GM12878 (cell line): ENCODE results near the gene MAP1LC3A. TPM values are rescaled to one million over a fixed set of nuclear protein-coding genes. Genes with fewer than 3 reads are reported as not detected.

Experiments
- ATAC-seq: fragments of 200-7000 bp; cut with Tn5 transposase; 3 replicates; pipeline ENCODE4 v1.9.1; 2020; ENCODE audit warnings: mild to moderate bottlenecking, moderate library complexity
- BruUV-seq: library from RNA; stranded (reverse); fragments of 400-500 nt; replicated peaks from 2 replicates; lab custom pipeline; 2021; lab: Mats Ljungman, UMichigan
- CTCF ChIA-PET: fragments of 300-600 bp; sonication (Branson Sonifier 250); formaldehyde crosslinking; extraction: SDS; loops from one replicate; lab custom pipeline; 2021; ENCODE audit warnings: inconsistent platforms; lab: Yijun Ruan, JAX
- POLR2A ChIA-PET: fragments of 350-600 bp; formaldehyde crosslinking; extraction: SDS; loops from one replicate; lab custom pipeline; 2021; ENCODE audit warnings: inconsistent platforms; lab: Charles Lee
- RAD21 ChIA-PET: fragments of 300-600 bp; sonication (Branson Sonifier 250); formaldehyde crosslinking; loops from one replicate; lab custom pipeline; 2023; ENCODE audit warnings: antibody characterized with exemption; ENCODE audit not compliant: unreplicated experiment; lab: Charles Lee
- SMC1A ChIA-PET: fragments of 300-600 bp; sonication (Branson Sonifier 250); formaldehyde crosslinking; loops from one replicate; lab custom pipeline; 2023; ENCODE audit not compliant: unreplicated experiment, uncharacterized antibody; lab: Charles Lee
- DNase-seq: peaks from one replicate; pipeline ENCODE4 v3.0.0-alpha.2; 2011; ENCODE audit warnings: low read depth, low spot score
- FAIRE-seq: peaks from 3 replicates; lab custom pipeline; 2011; peaks lifted over from hg19 to GRCh38; lab: Jason Lieb, UNC
- H2AFZ ChIP-seq: 2 replicates; pipeline ENCODE4 v1.6.0; 2011; ENCODE audit warnings: low read depth, low read length, control low read depth; ENCODE audit not compliant: control insufficient read depth
- H3K27ac ChIP-seq: 2 replicates; pipeline ENCODE4 v1.5.1; 2011; ENCODE audit warnings: control low read depth; ENCODE audit not compliant: control insufficient read depth, insufficient read depth
- H3K27me3 ChIP-seq, 2 experiments: replicated peaks in 1 of 2; 2 replicates each; pipeline versions ENCODE4 v1.6.0 to v1.6.1; 2011; ENCODE audit warnings: low read length in 1 of 2; ENCODE audit not compliant: control insufficient read depth in 2 of 2, insufficient read depth in 2 of 2
- H3K36me3 ChIP-seq, 2 experiments: 2 replicates each; pipeline ENCODE4 v1.5.1; 2011; ENCODE audit warnings: low read length in 1 of 2; ENCODE audit not compliant: control insufficient read depth in 2 of 2, insufficient read depth in 2 of 2
- H3K4me1 ChIP-seq: 2 replicates; pipeline ENCODE4 v1.6.1; 2011; ENCODE audit warnings: mild to moderate bottlenecking, low read length, moderate library complexity, mixed read lengths; ENCODE audit not compliant: control insufficient read depth, insufficient read depth
- H3K4me2 ChIP-seq: 2 replicates; pipeline ENCODE4 v1.6.0; 2011; ENCODE audit warnings: control low read depth; ENCODE audit not compliant: control insufficient read depth, insufficient read depth
- H3K4me3 ChIP-seq: fragments of 200-600 bp; sonication (generic); 2 replicates; pipeline ENCODE4 v1.5.1; 2016
- H3K79me2 ChIP-seq: 2 replicates; pipeline ENCODE4 v1.6.0; 2011; ENCODE audit warnings: low read length; ENCODE audit not compliant: control insufficient read depth, insufficient read depth
- H3K9ac ChIP-seq: 2 replicates; pipeline ENCODE4 v1.8.0; 2011; ENCODE audit warnings: low read length, control low read depth, mixed read lengths; ENCODE audit not compliant: control insufficient read depth, insufficient read depth
- H3K9me3 ChIP-seq: replicated peaks from 3 replicates; pipeline ENCODE4 v1.5.1; 2011; ENCODE audit warnings: mild to moderate bottlenecking, low read length; ENCODE audit not compliant: control insufficient read depth, insufficient read depth
- H4K20me1 ChIP-seq: 2 replicates; pipeline ENCODE4 v1.6.0; 2011; ENCODE audit not compliant: control insufficient read depth, insufficient read depth
- ASH2L ChIP-seq: fragments of 300-600, 200-600 bp; sonication (generic); IDR thresholded peaks from 2 replicates; pipeline ENCODE4 v1.6.1; 2017; ENCODE audit warnings: low read depth, mild to moderate bottlenecking, borderline replicate concordance
- CBFB ChIP-seq: IDR thresholded peaks from 2 replicates; pipeline ENCODE4 v1.6.1; 2016; ENCODE audit warnings: antibody characterized with exemption, low read depth
- CREB1 ChIP-seq: IDR thresholded peaks from 2 replicates; pipeline ENCODE4 v1.6.1; 2012; ENCODE audit warnings: low read depth, mild to moderate bottlenecking, inconsistent platforms
- EGR1 ChIP-seq, 2 experiments: IDR thresholded peaks; 1 replicate in 1 of 2; 2 replicates in 1 of 2; pipeline ENCODE4 v1.6.1; 2011 to 2012; ENCODE audit warnings: low read depth in 2 of 2, low read length in 2 of 2, borderline replicate concordance in 1 of 2, mild to moderate bottlenecking in 1 of 2, moderate library complexity in 1 of 2
- HDGF ChIP-seq: fragments of 450-650 bp; IDR thresholded peaks from 2 replicates; pipeline ENCODE4 v1.6.1; 2016; ENCODE audit warnings: antibody characterized with exemption
- JUNB ChIP-seq: IDR thresholded peaks from 2 replicates; pipeline ENCODE4 v1.6.1; 2016; ENCODE audit warnings: antibody characterized with exemption, mild to moderate bottlenecking
- KDM1A ChIP-seq: fragments of 200-600 bp; sonication (generic); IDR thresholded peaks from 2 replicates; pipeline ENCODE4 v1.6.1; 2016; ENCODE audit warnings: borderline replicate concordance
- LARP7 ChIP-seq: fragments of 450-650 bp; IDR thresholded peaks from 2 replicates; pipeline ENCODE4 v1.6.1; 2017; ENCODE audit warnings: mild to moderate bottlenecking
- NR2C1 ChIP-seq: fragments of 450-650 bp; IDR thresholded peaks from 2 replicates; pipeline ENCODE4 v1.6.1; 2017; ENCODE audit warnings: antibody characterized with exemption, mild to moderate bottlenecking, moderate library complexity
- NR2F1 ChIP-seq: fragments of 450-650 bp; conservative IDR thresholded peaks from 2 replicates; pipeline ENCODE4 v1.6.1; 2017; ENCODE audit warnings: mild to moderate bottlenecking
- PML ChIP-seq: IDR thresholded peaks from 2 replicates; pipeline ENCODE4 v1.6.1; 2012; ENCODE audit warnings: low read length, inconsistent platforms
- SMAD1 ChIP-seq: fragments of 450-650 bp; IDR thresholded peaks from 2 replicates; pipeline ENCODE4 v1.6.1; 2018; ENCODE audit warnings: mild to moderate bottlenecking, low read depth; ENCODE audit not compliant: partially characterized antibody
- WRNIP1 ChIP-seq: IDR thresholded peaks from 2 replicates; pipeline ENCODE4 v1.6.1; 2011; ENCODE audit warnings: low read depth, low read length, improper control_type of control experiment, borderline replicate concordance
- ZNF384 ChIP-seq: IDR thresholded peaks from 2 replicates; pipeline ENCODE4 v1.6.1; 2012; ENCODE audit warnings: low read depth, mild to moderate bottlenecking, low read length, improper control_type of control experiment, borderline replicate concordance
- WGBS: methylation state at CpG from one replicate; pipeline ENCODE4 v1.1.6; 2016; ENCODE audit warnings: low lambda C conversion rate; ENCODE audit not compliant: insufficient replicate concordance, insufficient coverage; ENCODE audit errors: missing lambda C conversion rate; 5-methylcytosine and 5-hydroxymethylcytosine counted together
- in situ Hi-C: fragments of 300-500 bp; cut with MboI; formaldehyde crosslinking; loops from 9 replicates; pipeline ENCODE4 v1.14.3; 2018; ENCODE audit warnings: mixed read lengths
- intact Hi-C: fragments of 100-400 bp; cut with micrococcal nuclease; formaldehyde crosslinking; loops from one replicate; pipeline ENCODE4 v1.14.2; 2022; ENCODE audit not compliant: unreplicated experiment
- polyA plus RNA-seq, 11 experiments: library from polyadenylated mRNA; depleted of rRNA in 4 of 11; unstranded in 6 of 11; stranded (reverse) in 5 of 11; fragments of >200 nt; fragmentation: Nextera tagmentation in 4 of 11; fragmentation: Illumina TruSeq in 1 of 11; extraction: Ambion mirVana in 4 of 11; extraction: Trizol in 1 of 11; gene quantifications; 1 replicate in 1 of 11; 2 replicates in 10 of 11; pipeline versions ENCODE4 v1.2.1 to v1.2.3, GENCODE V29; 2011 to 2016; ENCODE audit warnings: inconsistent platforms in 2 of 11, missing spikeins in 2 of 11, low read depth in 1 of 11
- total RNA-seq, 4 experiments: library from RNA; depleted of rRNA in 3 of 4; stranded (reverse); fragments of >200 nt in 3 of 4; fragmentation: Illumina TruSeq in 1 of 4; extraction: Trizol in 1 of 4; gene quantifications; 2 replicates each; pipeline versions ENCODE4 v1.2.1 to v1.2.3, GENCODE V29; 2013 to 2021
- TF ChIP-seq, protein P1 (sequence below): fragments of 450-650 bp; IDR thresholded peaks from 2 replicates; pipeline ENCODE4 v1.6.1; 2018; ENCODE audit warnings: borderline replicate concordance, mild to moderate bottlenecking; ENCODE audit not compliant: partially characterized antibody
- TF ChIP-seq, protein P2 (sequence below): fragments of 150-350 bp; IDR thresholded peaks from 2 replicates; pipeline ENCODE4 v1.6.1; 2016; ENCODE audit warnings: low read depth, low read length
- TF ChIP-seq, protein P3 (sequence below): fragments of 450-650 bp; IDR thresholded peaks from 2 replicates; pipeline ENCODE4 v1.6.1; 2017; ENCODE audit warnings: mild to moderate bottlenecking, low read depth, inconsistent platforms; ENCODE audit not compliant: poor library complexity, severe bottlenecking

The MAP1LC3A gene
- total and polyA plus RNA-seq, 10 of the 15 experiments (the other 5 are each of a cell fraction or from before 2014, with no cell fraction given) = 0.27 to 1.2 (median 0.39) TPM; not detected in 4

DNA sequence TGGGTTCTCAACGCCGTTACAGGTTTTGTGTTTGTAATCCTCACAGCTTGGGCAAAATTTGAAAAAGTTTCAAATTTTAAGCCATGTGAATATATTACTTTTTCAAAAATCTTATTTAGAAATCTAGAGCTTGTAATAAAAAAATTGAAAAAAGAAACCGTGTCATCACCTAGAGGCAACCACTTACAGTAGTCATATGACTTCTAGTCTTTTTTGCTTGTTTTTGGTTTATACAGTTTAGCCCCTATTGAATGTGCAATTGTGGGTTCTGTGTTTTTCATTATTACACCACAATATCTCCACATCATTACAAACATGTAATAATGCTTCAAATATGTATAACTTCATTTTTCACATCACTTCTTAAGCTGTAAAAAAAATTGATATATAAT, 41.4 kb upstream of the MAP1LC3A start:
- ChIA-PET POLR2A (interaction anchor here (0.6 to 2.7 kb wide), 8 partner anchors 154 to 1023 kb away, joined by 3 to 21 read pairs (median 5); partner anchors contain the start of genes AHCY, ITCH and TP53INP2), RAD21 (interaction anchor here (0.7 to 5.0 kb wide), 13 partner anchors 22 to 253 kb away, joined by 3 to 45 read pairs (median 5); partner anchors contain the start of genes ITCH and PIGU)
- H2AFZ ChIP-seq = peak overlapping the region; percentile 71
- no peak for TF ChIP-seq LARP7
- TF ChIP-seq EGR1 (IDR thresholded peaks at IDR 0.05; ENCODE audit: borderline replicate concordance in 1 of 2, low read depth in 2 of 2, low read length in 2 of 2) = no peak
- TF ChIP-seq KDM1A = no peak
- no peak for TF ChIP-seq NR2F1
- no peak for TF ChIP-seq HDGF
- TF ChIP-seq, protein P1, sequence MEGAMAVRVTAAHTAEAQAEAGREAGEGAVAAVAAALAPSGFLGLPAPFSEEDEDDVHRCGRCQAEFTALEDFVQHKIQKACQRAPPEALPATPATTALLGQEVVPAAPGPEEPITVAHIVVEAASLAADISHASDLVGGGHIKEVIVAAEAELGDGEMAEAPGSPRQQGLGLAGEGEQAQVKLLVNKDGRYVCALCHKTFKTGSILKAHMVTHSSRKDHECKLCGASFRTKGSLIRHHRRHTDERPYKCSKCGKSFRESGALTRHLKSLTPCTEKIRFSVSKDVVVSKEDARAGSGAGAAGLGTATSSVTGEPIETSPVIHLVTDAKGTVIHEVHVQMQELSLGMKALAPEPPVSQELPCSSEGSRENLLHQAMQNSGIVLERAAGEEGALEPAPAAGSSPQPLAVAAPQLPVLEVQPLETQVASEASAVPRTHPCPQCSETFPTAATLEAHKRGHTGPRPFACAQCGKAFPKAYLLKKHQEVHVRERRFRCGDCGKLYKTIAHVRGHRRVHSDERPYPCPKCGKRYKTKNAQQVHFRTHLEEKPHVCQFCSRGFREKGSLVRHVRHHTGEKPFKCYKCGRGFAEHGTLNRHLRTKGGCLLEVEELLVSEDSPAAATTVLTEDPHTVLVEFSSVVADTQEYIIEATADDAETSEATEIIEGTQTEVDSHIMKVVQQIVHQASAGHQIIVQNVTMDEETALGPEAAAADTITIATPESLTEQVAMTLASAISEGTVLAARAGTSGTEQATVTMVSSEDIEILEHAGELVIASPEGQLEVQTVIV = no peak
- TF ChIP-seq JUNB = no peak
- TF ChIP-seq ASH2L = no peak
- TF ChIP-seq, protein P2, sequence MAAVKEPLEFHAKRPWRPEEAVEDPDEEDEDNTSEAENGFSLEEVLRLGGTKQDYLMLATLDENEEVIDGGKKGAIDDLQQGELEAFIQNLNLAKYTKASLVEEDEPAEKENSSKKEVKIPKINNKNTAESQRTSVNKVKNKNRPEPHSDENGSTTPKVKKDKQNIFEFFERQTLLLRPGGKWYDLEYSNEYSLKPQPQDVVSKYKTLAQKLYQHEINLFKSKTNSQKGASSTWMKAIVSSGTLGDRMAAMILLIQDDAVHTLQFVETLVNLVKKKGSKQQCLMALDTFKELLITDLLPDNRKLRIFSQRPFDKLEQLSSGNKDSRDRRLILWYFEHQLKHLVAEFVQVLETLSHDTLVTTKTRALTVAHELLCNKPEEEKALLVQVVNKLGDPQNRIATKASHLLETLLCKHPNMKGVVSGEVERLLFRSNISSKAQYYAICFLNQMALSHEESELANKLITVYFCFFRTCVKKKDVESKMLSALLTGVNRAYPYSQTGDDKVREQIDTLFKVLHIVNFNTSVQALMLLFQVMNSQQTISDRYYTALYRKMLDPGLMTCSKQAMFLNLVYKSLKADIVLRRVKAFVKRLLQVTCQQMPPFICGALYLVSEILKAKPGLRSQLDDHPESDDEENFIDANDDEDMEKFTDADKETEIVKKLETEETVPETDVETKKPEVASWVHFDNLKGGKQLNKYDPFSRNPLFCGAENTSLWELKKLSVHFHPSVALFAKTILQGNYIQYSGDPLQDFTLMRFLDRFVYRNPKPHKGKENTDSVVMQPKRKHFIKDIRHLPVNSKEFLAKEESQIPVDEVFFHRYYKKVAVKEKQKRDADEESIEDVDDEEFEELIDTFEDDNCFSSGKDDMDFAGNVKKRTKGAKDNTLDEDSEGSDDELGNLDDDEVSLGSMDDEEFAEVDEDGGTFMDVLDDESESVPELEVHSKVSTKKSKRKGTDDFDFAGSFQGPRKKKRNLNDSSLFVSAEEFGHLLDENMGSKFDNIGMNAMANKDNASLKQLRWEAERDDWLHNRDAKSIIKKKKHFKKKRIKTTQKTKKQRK = no peak
- TF ChIP-seq PML = no peak
- TF ChIP-seq CREB1 = no peak
- TF ChIP-seq SMAD1 = no peak
- no peak for TF ChIP-seq ZNF384
- TF ChIP-seq, protein P3, sequence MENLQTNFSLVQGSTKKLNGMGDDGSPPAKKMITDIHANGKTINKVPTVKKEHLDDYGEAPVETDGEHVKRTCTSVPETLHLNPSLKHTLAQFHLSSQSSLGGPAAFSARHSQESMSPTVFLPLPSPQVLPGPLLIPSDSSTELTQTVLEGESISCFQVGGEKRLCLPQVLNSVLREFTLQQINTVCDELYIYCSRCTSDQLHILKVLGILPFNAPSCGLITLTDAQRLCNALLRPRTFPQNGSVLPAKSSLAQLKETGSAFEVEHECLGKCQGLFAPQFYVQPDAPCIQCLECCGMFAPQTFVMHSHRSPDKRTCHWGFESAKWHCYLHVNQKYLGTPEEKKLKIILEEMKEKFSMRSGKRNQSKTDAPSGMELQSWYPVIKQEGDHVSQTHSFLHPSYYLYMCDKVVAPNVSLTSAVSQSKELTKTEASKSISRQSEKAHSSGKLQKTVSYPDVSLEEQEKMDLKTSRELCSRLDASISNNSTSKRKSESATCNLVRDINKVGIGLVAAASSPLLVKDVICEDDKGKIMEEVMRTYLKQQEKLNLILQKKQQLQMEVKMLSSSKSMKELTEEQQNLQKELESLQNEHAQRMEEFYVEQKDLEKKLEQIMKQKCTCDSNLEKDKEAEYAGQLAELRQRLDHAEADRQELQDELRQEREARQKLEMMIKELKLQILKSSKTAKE = no peak
- no peak for TF ChIP-seq CBFB
- TF ChIP-seq NR2C1 = no peak
- no peak for TF ChIP-seq WRNIP1

More for the DNA sequence above, 41.4 kb upstream of the MAP1LC3A start:
- DNase-seq (no peak), FAIRE-seq (peak; percentile 69), ATAC-seq (no peak)
- SMC1A ChIA-PET = interaction anchor here (0.5 to 4.3 kb wide), 16 partner anchors 8 to 268 kb away, joined by 3 to 35 read pairs (median 3); partner anchors contain the start of gene ITCH
- intact Hi-C loops = loop anchor here (5.0 kb wide), 2 partner anchors 40 to 150 kb away; no protein-coding TSS in a partner anchor
- peak overlapping the region; percentile 73 for H3K4me2 ChIP-seq
- BruUV-seq = no TSS peak
- in situ Hi-C loops = loop anchor here (5.0 kb wide), 1 partner anchor 205 kb away; no protein-coding TSS in a partner anchor
- H3K27me3 ChIP-seq = no peaks in the 10 kb centered on the region
- H3K36me3 ChIP-seq = peaks cover 0 to 9% of the 10 kb centered on the region in 2 experiments; a peak in 1 of 4 replicates
- H3K4me3 ChIP-seq = peak overlapping the region; percentile 82
- H3K9me3 ChIP-seq = no peaks in the 10 kb centered on the region
- peaks cover 40% of the 10 kb centered on the region for H3K79me2 ChIP-seq
- peaks cover 4% of the 10 kb centered on the region; the same call in 1 of the 2 replicates for H4K20me1 ChIP-seq
- H3K4me1 ChIP-seq = peaks cover 10% of the 10 kb centered on the region
- peak overlapping the region; percentile 78 for H3K27ac ChIP-seq
- H3K9ac ChIP-seq = peak overlapping the region; percentile 86
- 2% methylated on average over 3 of the region's 3 CpGs for WGBS
- CTCF ChIA-PET = interaction anchor here (0.7 to 5.3 kb wide), 20 partner anchors 11 to 301 kb away, joined by 3 to 61 read pairs (median 4); partner anchors contain the start of gene TP53INP2
